Dermis blood vessel endothelial cell (primary cell): ENCODE results near the gene DENND4C. TPM values are rescaled to one million over a fixed set of nuclear protein-coding genes. Genes with fewer than 3 reads are reported as not detected.

Source experiments
- DNase-seq: peaks from one replicate; pipeline ENCODE4 v3.0.0; 2010
- total RNA-seq: library from RNA; depleted of rRNA; stranded (reverse); fragments of >200 nt; gene quantifications from 2 replicates; pipeline ENCODE4 v1.2.3, GENCODE V29; 2014

The DENND4C gene
- total RNA-seq, 1 donor from 2014 or later, result 125 TPM

- no peak for DNase-seq
Measured at GRCh38 chr9:19416143-19416542, 185.7 kb downstream of the DENND4C start.

- DNase-seq, result no peak
Measured at GRCh38 chr9:19420877-19421276, 190.4 kb downstream of the DENND4C start.

Other genes starting within 250 kb of the DENND4C start
- not detected in 2 replicates for gene SAXO1, start 197.5 kb upstream of the DENND4C start, total RNA-seq
- 34.6 and 37.8 TPM in 2 replicates for gene RRAGA, start 181.3 kb upstream of the DENND4C start, total RNA-seq
- 18.4 and 23.8 TPM in 2 replicates for gene HAUS6, start 127.8 kb upstream of the DENND4C start, total RNA-seq
- 141 and 188 TPM in 2 replicates for gene PLIN2, start 103.2 kb upstream of the DENND4C start, total RNA-seq
- gene RPS6, start 149.5 kb downstream of the DENND4C start, total RNA-seq, result 1,458 and 1,664 TPM in 2 replicates
- gene ACER2, start 178.3 kb downstream of the DENND4C start, total RNA-seq, result 10.7 and 15.7 TPM in 2 replicates